HL-60 (cell line): ENCODE results near the gene VAT1.

Experiments
- REST ChIP-seq: IDR thresholded peaks from 2 replicates; pipeline ENCODE4 v1.6.1; 2012; ENCODE audit warnings: low read depth; ENCODE audit not compliant: insufficient replicate concordance
- TF ChIP-seq, protein P1 (sequence below): IDR thresholded peaks from one replicate; pipeline ENCODE4 v1.5.1; 2011; ENCODE audit warnings: low read length, control low read depth, inconsistent platforms; ENCODE audit not compliant: insufficient read depth

DNA sequence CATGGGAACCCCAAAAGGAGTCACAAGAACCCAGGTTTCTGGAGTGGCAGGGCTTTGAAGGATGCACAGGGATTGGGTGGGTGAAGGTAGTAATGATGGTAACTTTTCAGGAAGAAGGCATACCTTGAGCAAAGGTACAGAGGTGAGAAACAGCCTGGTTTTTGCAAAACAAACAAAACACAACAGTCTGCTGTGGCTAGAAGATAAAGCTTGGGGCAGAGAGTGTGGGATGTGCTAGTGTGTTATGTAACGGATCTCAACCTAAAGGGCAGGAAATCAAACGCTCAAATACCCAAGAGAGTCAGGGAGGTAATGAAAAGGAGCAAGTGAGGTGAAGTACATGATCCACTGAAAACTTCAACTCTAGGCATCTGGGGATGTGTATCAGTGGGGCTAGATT, 46.9 kb downstream of the VAT1 start:
- TF ChIP-seq REST, result no peak
- TF ChIP-seq, protein P1, sequence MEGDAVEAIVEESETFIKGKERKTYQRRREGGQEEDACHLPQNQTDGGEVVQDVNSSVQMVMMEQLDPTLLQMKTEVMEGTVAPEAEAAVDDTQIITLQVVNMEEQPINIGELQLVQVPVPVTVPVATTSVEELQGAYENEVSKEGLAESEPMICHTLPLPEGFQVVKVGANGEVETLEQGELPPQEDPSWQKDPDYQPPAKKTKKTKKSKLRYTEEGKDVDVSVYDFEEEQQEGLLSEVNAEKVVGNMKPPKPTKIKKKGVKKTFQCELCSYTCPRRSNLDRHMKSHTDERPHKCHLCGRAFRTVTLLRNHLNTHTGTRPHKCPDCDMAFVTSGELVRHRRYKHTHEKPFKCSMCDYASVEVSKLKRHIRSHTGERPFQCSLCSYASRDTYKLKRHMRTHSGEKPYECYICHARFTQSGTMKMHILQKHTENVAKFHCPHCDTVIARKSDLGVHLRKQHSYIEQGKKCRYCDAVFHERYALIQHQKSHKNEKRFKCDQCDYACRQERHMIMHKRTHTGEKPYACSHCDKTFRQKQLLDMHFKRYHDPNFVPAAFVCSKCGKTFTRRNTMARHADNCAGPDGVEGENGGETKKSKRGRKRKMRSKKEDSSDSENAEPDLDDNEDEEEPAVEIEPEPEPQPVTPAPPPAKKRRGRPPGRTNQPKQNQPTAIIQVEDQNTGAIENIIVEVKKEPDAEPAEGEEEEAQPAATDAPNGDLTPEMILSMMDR, result no peak
